HG03045 (cell line): ENCODE data around the gene SERPINB5.

ENCODE experiments used
- ATAC-seq: cut with Tn5 transposase; IDR thresholded peaks from one replicate; pipeline ENCODE4 v1.9.1; 2021; ENCODE audit warnings: mild to moderate bottlenecking, moderate library complexity; ENCODE audit not compliant: unreplicated experiment

SERPINB5 gene

GRCh38 chr18:63523660-63524059, 46.9 kb downstream of the SERPINB5 start:
- ATAC-seq: no peak

GRCh38 chr18:63527251-63527650, 50.5 kb downstream of the SERPINB5 start:
- ATAC-seq: no peak

GRCh38 chr18:63528863-63529492, 52.2 kb downstream of the SERPINB5 start:
- ATAC-seq: no peak

- ATAC-seq: no peak
These were observed 55.7 kb downstream of the SERPINB5 start for GRCh38 chr18:63532471-63532870.

- no peak for ATAC-seq
These were observed 57.9 kb downstream of the SERPINB5 start for GRCh38 chr18:63534615-63535014.

DNA sequence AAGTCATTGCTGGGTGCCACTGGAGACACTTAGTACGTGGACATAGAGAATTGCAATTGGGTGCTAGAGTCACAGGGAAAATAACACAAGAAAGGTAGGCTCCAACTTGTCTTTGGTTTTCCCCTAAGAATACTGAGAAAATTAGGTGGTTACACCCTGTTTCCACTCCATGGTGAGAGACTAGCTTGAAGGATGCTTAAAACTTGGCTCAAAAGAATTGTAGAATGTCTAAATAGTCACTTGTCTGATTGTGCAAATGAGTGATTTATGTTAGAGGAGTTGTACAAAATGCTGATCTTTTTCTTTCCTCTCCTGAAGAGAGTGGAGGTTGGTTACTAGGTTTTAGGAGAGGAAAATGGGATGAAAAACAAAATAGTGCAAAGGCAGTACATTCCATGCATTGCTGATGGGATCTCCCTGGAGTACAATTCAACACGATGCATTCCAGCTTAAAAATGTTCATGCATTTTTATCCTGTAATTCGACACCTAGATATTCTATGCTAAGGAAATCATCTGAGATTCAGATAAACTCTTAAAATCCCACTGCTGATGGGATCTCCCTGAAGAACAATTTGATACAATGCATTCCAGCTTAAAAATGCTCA, 63.2 kb downstream of the SERPINB5 start:
- ATAC-seq: no peak

GRCh38 chr18:63542069-63542468, 65.3 kb downstream of the SERPINB5 start, which contains the start of gene SERPINB12:
TSS of gene SERPINB12 (plus strand) at chr18:63542369. CDS start at chr18:63556160, 13,791 bp downstream.
- ATAC-seq: no peak

- no peak for ATAC-seq
These were observed 67.3 kb downstream of the SERPINB5 start for GRCh38 chr18:63544017-63544416.

GRCh38 chr18:63545000-63545399, 68.2 kb downstream of the SERPINB5 start:
- ATAC-seq: no peak

- ATAC-seq: no peak
These were observed 73.3 kb downstream of the SERPINB5 start for GRCh38 chr18:63550068-63550467.

- ATAC-seq: no peak
These were observed 75.0 kb downstream of the SERPINB5 start for GRCh38 chr18:63551769-63552168.

- ATAC-seq: no peak
These were observed 75.8 kb downstream of the SERPINB5 start for GRCh38 chr18:63552581-63552980.

DNA sequence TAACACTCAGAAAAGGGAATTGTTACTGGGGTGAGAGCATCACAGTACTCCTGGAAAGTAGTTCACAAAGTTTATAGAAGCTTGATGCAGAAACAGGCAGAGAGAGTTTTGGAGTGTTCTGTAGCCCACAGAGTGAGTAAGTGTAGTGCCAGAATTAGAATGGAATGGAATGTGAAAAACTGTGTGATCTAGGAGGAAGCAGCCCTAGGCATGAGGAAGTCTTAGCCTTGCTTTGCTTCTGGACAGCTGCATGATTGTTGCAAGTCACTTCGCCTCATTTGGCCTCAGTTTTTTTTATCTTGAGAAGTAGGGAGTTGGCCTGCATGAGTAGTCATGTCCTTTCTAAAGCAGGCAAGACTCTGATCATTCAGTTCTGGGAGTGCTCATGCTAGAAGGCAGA, 76.3 kb downstream of the SERPINB5 start:
- no peak for ATAC-seq
